ENCODE data around the gene TNIK. TPM values are rescaled to one million over a fixed set of nuclear protein-coding genes. Genes with fewer than 3 reads are reported as not detected.

Gene TNIK
- total and polyA plus RNA-seq, 10 of the 15 experiments (the other 5 are each of a cell fraction or from before 2014, with no cell fraction given), result 13.9 to 74.3 (median 48.2) TPM

DNA sequence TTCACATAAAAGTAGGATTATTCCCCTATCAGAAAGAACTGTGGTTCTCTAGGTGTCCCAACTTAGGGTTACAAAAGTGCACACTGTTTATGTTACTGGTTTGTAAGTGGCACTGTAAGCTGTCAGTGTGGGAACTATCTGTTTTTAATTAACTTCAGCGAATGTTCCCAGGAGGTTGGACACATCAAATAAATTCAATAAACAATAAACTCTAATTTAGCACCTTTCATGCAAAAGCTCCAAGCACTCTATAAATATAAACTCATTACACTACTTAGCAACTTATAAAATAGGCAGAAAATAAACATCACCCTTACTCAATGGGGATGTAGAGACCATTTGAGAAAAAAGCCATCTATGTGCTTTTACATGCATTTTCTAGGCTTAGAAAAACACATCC, 265.2 kb downstream of the TNIK start:
- POLR2A ChIA-PET, result no interaction called here
- WGBS (ENCODE audit: insufficient coverage, insufficient replicate concordance, low lambda C conversion rate, missing lambda C conversion rate), result 94% methylated on average over 1 of the region's 1 CpG
- RAD21 ChIA-PET (ENCODE audit: unreplicated experiment), result interaction anchor here (1.5 kb wide), 1 partner anchor 14 kb away, joined by 3 read pairs; no protein-coding TSS in a partner anchor
- FAIRE-seq (no peak), DNase-seq (ENCODE audit: low read depth, low spot score) (no peak), ATAC-seq (no peak)
- BruUV-seq (replicated peaks), result no TSS peak
- SMC1A ChIA-PET (ENCODE audit: uncharacterized antibody, unreplicated experiment), result interaction anchor here (1.8 to 5.0 kb wide), 3 partner anchors 11 to 372 kb away, joined by 5 to 33 read pairs (median 5); no protein-coding TSS in a partner anchor
- H2AFZ ChIP-seq (ENCODE audit: control insufficient read depth, low read depth, low read length), result no peak overlapping the region
- H3K27ac ChIP-seq (ENCODE audit: control insufficient read depth, insufficient read depth), result no peak overlapping the region
- H3K9ac ChIP-seq (ENCODE audit: control insufficient read depth, insufficient read depth, low read length), result no peak overlapping the region
- no peak overlapping the region for H3K4me3 ChIP-seq
- in situ Hi-C loops (cut with MboI) (no loop called here), intact Hi-C loops (cut with micrococcal nuclease; ENCODE audit: unreplicated experiment) (no loop called here)
- CTCF ChIA-PET, result interaction anchor here (0.7 kb wide), 1 partner anchor 29 kb away, joined by 3 read pairs; no protein-coding TSS in a partner anchor
- TF ChIP-seq FOXM1 (IDR thresholded peaks at IDR 0.05; ENCODE audit: low read depth, low read length), result no peak
- no peak for TF ChIP-seq ZSCAN29 (IDR thresholded peaks at IDR 0.05)
- TF ChIP-seq RFX5 (IDR thresholded peaks at IDR 0.05; ENCODE audit: low read depth, low read length), result no peak
- TF ChIP-seq NBN (IDR thresholded peaks at IDR 0.05), result no peak
- no peak for TF ChIP-seq ZNF207 (IDR thresholded peaks at IDR 0.05; ENCODE audit: borderline replicate concordance)
- TF ChIP-seq, protein P1, sequence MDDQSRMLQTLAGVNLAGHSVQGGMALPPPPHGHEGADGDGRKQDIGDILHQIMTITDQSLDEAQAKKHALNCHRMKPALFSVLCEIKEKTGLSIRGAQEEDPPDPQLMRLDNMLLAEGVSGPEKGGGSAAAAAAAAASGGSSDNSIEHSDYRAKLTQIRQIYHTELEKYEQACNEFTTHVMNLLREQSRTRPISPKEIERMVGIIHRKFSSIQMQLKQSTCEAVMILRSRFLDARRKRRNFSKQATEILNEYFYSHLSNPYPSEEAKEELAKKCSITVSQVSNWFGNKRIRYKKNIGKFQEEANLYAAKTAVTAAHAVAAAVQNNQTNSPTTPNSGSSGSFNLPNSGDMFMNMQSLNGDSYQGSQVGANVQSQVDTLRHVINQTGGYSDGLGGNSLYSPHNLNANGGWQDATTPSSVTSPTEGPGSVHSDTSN (IDR thresholded peaks at IDR 0.05; ENCODE audit: insufficient replicate concordance, low read depth, low read length), result no peak
- TF ChIP-seq PAX5 (IDR thresholded peaks at IDR 0.05; ENCODE audit: borderline replicate concordance, low read depth, low read length), result no peak
- TF ChIP-seq NRF1 (conservative IDR thresholded peaks at IDR 0.05; ENCODE audit: low read depth, low read length), result no peak
- TF ChIP-seq, protein P2, sequence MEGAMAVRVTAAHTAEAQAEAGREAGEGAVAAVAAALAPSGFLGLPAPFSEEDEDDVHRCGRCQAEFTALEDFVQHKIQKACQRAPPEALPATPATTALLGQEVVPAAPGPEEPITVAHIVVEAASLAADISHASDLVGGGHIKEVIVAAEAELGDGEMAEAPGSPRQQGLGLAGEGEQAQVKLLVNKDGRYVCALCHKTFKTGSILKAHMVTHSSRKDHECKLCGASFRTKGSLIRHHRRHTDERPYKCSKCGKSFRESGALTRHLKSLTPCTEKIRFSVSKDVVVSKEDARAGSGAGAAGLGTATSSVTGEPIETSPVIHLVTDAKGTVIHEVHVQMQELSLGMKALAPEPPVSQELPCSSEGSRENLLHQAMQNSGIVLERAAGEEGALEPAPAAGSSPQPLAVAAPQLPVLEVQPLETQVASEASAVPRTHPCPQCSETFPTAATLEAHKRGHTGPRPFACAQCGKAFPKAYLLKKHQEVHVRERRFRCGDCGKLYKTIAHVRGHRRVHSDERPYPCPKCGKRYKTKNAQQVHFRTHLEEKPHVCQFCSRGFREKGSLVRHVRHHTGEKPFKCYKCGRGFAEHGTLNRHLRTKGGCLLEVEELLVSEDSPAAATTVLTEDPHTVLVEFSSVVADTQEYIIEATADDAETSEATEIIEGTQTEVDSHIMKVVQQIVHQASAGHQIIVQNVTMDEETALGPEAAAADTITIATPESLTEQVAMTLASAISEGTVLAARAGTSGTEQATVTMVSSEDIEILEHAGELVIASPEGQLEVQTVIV (IDR thresholded peaks at IDR 0.05; ENCODE audit: borderline replicate concordance, partially characterized antibody), result no peak
- TF ChIP-seq YY1 (IDR thresholded peaks at IDR 0.05; ENCODE audit: low read depth, low read length), result no peak
- TF ChIP-seq CEBPB (IDR thresholded peaks at IDR 0.05; ENCODE audit: borderline replicate concordance in 1 of 2, low read depth in 2 of 2, low read length in 2 of 2), result no peak
- TF ChIP-seq CBX3 (IDR thresholded peaks at IDR 0.05; ENCODE audit: borderline replicate concordance, low read depth), result no peak
- TF ChIP-seq, protein P3, sequence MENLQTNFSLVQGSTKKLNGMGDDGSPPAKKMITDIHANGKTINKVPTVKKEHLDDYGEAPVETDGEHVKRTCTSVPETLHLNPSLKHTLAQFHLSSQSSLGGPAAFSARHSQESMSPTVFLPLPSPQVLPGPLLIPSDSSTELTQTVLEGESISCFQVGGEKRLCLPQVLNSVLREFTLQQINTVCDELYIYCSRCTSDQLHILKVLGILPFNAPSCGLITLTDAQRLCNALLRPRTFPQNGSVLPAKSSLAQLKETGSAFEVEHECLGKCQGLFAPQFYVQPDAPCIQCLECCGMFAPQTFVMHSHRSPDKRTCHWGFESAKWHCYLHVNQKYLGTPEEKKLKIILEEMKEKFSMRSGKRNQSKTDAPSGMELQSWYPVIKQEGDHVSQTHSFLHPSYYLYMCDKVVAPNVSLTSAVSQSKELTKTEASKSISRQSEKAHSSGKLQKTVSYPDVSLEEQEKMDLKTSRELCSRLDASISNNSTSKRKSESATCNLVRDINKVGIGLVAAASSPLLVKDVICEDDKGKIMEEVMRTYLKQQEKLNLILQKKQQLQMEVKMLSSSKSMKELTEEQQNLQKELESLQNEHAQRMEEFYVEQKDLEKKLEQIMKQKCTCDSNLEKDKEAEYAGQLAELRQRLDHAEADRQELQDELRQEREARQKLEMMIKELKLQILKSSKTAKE (IDR thresholded peaks at IDR 0.05; ENCODE audit: low read depth, poor library complexity, severe bottlenecking), result no peak
- H3K79me2 ChIP-seq (ENCODE audit: control insufficient read depth, insufficient read depth, low read length), result peaks cover 3% of the 10 kb centered on the region; the same call in 1 of the 2 replicates
- H3K4me2 ChIP-seq (ENCODE audit: control insufficient read depth, insufficient read depth), result no peak overlapping the region
- H4K20me1 ChIP-seq (ENCODE audit: control insufficient read depth, insufficient read depth), result no peaks in the 10 kb centered on the region
- H3K4me1 ChIP-seq (ENCODE audit: control insufficient read depth, insufficient read depth, low read length), result peaks cover under 1% of the 10 kb centered on the region
- H3K36me3 ChIP-seq (ENCODE audit: control insufficient read depth in 2 of 2, insufficient read depth in 2 of 2, low read length in 1 of 2), result peaks cover 0 to 22% of the 10 kb centered on the region in 2 experiments
- H3K9me3 ChIP-seq (replicated peaks; ENCODE audit: control insufficient read depth, insufficient read depth, low read length), result no peaks in the 10 kb centered on the region; the same call in 1 of the 3 replicates
- no peaks in the 10 kb centered on the region for H3K27me3 ChIP-seq (replicated peaks in 1 of 2; ENCODE audit: control insufficient read depth in 2 of 2, insufficient read depth in 2 of 2, low read length in 1 of 2)

Measured in GM12878 (cell line).